Mesodermal cell (in vitro differentiated cells): ENCODE results near the gene AP5Z1.

Experiments
- H3K27ac ChIP-seq: 2 replicates; pipeline ENCODE4 v1.7.0; 2013; ENCODE audit warnings: mild to moderate bottlenecking, low read depth, low read length, moderate library complexity; ENCODE audit not compliant: severe bottlenecking
- H3K36me3 ChIP-seq: 2 replicates; pipeline ENCODE4 v1.7.1; 2013; ENCODE audit warnings: mild to moderate bottlenecking, low read length, moderate library complexity; ENCODE audit not compliant: control insufficient read depth, insufficient read depth
- H3K4me1 ChIP-seq: one replicate; pipeline ENCODE4 v1.7.1; 2013; ENCODE audit warnings: mild to moderate bottlenecking, low read length; ENCODE audit not compliant: insufficient read depth, control insufficient read depth, poor library complexity, severe bottlenecking
- H3K4me3 ChIP-seq: 2 replicates; pipeline ENCODE4 v1.7.0; 2013; ENCODE audit warnings: low read length, control low read depth, mild to moderate bottlenecking; ENCODE audit not compliant: insufficient read depth, poor library complexity, severe bottlenecking; ENCODE audit errors: extremely low read depth
- H3K9me3 ChIP-seq: 2 replicates; pipeline ENCODE4 v1.7.1; 2013; ENCODE audit warnings: mild to moderate bottlenecking, low read length, moderate library complexity; ENCODE audit not compliant: control insufficient read depth
- WGBS, 2 experiments: methylation state at CpG; one replicate each; pipeline ENCODE4 v1.1.5; 2013; ENCODE audit warnings: missing lambda C conversion rate in 2 of 2; ENCODE audit not compliant: insufficient coverage in 2 of 2; 5-methylcytosine and 5-hydroxymethylcytosine counted together

AP5Z1 gene

DNA sequence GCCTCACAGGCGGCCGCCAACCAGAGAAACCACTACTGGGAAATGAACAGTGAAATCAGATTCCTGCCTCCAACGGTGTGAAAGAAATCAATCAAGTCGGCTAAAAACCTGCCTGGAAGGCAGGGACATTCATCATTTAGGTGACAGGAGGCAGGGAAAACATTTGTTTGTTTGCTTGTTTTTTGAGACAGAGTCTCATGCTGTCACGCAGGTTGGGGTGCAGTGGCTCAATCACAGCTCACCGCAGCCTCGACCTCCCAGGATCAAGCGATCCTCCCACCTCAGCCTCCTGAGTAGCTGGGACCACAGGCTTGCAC, 30.5 kb downstream of the AP5Z1 start:
- no peaks in the 10 kb centered on the region for H3K4me1 ChIP-seq
- no peak overlapping the region for H3K4me3 ChIP-seq
- no peaks in the 10 kb centered on the region for H3K36me3 ChIP-seq
- no peaks in the 10 kb centered on the region for H3K9me3 ChIP-seq
- WGBS, 2 experiments = 76 to 90% methylated on average over 8 of the region's 8 CpGs
- no peak overlapping the region for H3K27ac ChIP-seq

DNA sequence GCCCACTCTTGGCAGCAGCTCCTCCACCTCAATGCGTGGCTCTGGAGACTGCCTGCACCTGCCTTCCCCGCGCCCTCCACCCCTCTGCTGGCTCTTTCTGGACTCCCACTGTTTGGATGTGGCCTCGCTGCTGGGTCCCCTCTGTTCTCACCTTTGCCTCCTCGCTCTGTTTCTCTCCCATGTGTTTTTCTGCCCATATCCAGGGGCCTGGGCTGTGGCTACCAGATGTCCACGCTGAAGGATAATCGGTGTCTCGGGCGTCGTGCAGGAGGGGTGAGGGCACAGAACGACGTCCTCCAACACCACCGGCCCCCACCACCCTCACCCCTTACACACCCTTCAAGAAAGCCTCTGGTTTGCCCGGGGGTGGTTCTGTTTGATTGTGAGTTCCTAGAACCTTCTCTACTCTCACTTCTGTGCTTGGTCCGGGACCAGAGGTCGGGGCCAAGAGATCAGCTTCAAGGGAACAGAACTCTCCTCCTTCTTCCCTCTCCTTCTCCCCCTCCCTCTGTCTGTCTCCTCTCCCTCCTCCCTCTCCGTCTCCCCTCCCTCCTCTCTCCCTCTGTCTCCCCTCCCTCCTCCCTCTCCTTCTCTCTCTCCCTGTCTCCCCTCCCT, 31.7 kb downstream of the AP5Z1 start:
- H3K36me3 ChIP-seq = no peaks in the 10 kb centered on the region
- WGBS, 2 experiments = 83 to 87% methylated on average over 12 to 16 of the region's 17 CpGs
- no peak overlapping the region for H3K4me3 ChIP-seq
- no peaks in the 10 kb centered on the region for H3K9me3 ChIP-seq
- H3K4me1 ChIP-seq = no peaks in the 10 kb centered on the region
- H3K27ac ChIP-seq = no peak overlapping the region

DNA sequence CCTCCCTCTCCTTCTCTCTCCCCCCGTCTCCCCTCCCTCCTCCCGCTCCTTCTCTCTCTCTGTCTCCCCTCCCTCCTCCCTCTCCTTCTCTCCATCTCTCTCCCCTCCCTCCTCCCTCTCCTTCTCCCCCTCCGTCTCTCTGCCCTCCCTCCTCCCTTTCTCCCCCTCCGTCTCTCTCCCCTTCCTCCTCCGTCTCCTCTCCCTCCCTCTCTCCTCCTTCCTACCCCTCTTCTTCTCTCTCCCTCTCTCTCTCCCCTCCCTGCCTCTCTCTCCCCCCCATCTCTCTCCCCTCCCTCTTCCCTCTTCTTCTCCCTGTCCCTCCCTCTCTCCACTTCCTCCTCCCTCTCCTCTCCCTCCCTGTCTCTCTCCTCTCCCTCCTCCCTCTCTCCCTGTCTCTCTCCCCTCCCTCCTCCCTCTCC, 32.2 kb downstream of the AP5Z1 start:
- 53 to 56% methylated on average over 2 of the region's 5 CpGs for WGBS, 2 experiments
- Histone ChIP-seq H3K9me3 (no peaks in the 10 kb centered on the region), H3K4me1 (no peaks in the 10 kb centered on the region), H3K27ac (no peak overlapping the region), H3K36me3 (no peaks in the 10 kb centered on the region), H3K4me3 (no peak overlapping the region)

DNA sequence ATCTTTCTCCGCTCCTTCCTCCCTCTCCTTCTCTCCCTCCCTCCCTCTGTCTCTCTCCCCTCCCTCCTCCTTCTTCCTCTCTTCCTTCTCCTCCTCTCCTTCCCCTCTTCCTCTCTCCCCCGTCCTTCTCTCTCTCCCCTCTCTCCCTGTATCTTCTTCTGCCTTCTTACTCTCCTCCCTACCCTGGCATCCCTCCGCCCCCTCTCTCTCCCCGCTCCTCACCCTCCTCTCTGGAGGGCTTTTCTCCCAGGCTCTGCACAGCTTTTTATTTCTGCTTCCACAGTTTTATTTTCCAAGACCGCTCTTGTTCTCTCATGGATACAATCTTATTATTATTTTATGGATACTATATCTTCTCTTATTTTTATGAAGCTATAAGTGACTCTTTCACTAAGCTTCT, 32.6 kb downstream of the AP5Z1 start:
- Histone ChIP-seq H3K36me3 (no peaks in the 10 kb centered on the region), H3K9me3 (no peaks in the 10 kb centered on the region), H3K4me1 (no peaks in the 10 kb centered on the region), H3K27ac (no peak overlapping the region), H3K4me3 (no peak overlapping the region)
- WGBS, 2 experiments = 70 to 93% methylated on average over 2 to 4 of the region's 5 CpGs

DNA sequence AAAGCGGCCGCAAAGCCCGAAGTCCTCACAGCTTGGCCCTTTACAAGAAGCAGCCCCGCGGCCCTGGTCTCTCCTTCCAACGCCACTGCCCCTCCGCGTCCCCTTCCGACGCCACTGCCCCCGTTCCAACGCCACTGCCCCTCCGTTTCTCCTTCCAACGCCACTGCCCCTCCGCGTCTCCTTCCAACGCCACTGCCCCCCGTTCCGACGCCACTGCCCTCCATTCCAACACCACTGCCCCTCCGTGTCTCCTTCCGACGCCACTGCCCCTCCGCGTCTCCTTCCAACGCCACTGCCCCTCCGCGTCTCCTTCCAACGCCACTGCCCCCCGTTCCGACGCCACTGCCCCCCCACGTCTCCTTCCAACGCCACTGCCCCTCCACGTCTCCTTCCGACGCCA, 33.1 kb downstream of the AP5Z1 start:
- WGBS, 2 experiments = 91 to 95% methylated on average over 16 to 20 of the region's 37 CpGs
- H3K4me1 ChIP-seq = no peaks in the 10 kb centered on the region

DNA sequence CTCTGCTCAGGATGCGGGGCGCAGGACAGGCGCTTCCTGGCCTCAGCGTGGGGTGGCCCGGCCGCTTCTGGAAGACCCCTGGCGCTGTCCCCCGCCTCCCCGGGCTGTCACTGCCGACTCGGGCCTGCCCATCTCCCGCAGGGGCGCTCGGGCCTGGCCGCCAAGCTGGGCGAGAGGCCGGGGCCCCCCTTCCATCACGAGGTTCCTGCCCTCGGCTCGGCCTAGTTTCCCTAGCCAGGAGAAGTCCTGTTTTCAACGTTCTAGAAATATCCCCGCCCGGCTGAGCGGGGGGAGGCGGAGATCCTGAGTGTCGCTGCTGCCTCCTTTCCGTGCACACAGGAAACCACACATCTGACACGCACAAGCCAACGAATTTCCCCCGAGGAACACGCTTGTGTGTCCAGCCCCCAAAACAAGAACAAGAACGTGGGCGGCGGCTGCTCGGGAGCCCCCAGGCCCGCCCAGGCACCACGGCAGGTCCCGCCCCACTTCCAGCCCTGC, 33.7 kb downstream of the AP5Z1 start:
- Histone ChIP-seq H3K27ac (no peak overlapping the region), H3K4me1 (no peaks in the 10 kb centered on the region), H3K36me3 (no peaks in the 10 kb centered on the region), H3K4me3 (no peak overlapping the region), H3K9me3 (no peaks in the 10 kb centered on the region)
- 92 to 96% methylated on average over 36 to 37 of the region's 38 CpGs for WGBS, 2 experiments

More for the DNA sequence above, 33.1 kb downstream of the AP5Z1 start:
- H3K9me3 ChIP-seq = no peaks in the 10 kb centered on the region
- no peak overlapping the region for H3K4me3 ChIP-seq
- H3K36me3 ChIP-seq = no peaks in the 10 kb centered on the region
- no peak overlapping the region for H3K27ac ChIP-seq

DNA sequence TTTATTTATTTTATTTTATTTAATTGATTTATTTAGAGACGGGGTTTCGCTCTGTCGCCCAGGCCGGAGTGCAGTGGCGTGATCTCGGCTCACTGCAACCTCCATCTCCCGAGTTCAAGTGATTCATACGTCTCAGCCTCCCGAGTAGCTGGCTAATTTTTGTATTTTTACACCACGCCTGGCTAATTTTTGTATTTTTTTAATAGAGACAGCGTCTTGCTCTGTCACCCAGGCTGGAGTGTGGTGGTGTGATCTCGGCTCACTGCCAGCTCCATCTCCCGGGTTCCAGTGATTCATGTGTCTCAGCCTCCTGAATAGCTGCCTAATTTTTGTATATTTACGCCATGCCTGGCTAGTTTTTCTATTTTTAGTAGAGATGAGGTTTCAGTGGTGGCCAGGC, 34.2 kb downstream of the AP5Z1 start:
- WGBS, 2 experiments = 93 to 97% methylated on average over 13 to 14 of the region's 14 CpGs
- no peaks in the 10 kb centered on the region for H3K36me3 ChIP-seq
- H3K9me3 ChIP-seq = no peaks in the 10 kb centered on the region
- H3K4me3 ChIP-seq = no peak overlapping the region
- no peak overlapping the region for H3K27ac ChIP-seq
- no peaks in the 10 kb centered on the region for H3K4me1 ChIP-seq

DNA sequence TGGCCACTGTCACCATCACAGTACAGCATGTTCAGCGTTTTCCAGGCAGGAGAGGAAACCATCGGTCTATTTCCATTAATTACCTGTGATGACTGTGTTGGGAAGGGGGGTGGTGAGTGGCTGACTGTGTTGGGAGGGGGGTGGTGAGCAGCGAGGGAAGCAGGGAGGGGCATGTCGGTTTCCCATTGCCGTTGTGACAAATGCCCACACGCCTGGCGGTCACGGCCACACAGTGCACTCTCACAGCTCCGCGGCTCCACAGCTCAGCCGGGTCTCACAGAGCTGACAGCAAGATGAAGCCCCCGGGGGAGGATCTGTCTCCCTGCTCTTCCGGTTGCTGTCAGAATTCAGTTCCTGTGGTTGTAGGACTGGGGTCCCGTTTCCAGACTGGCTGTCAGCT, 39.0 kb downstream of the AP5Z1 start:
- Histone ChIP-seq H3K27ac (no peak overlapping the region), H3K4me1 (no peaks in the 10 kb centered on the region), H3K36me3 (no peaks in the 10 kb centered on the region), H3K4me3 (no peak overlapping the region), H3K9me3 (no peaks in the 10 kb centered on the region)
- WGBS, 2 experiments = 87 to 89% methylated on average over 13 to 14 of the region's 14 CpGs

DNA sequence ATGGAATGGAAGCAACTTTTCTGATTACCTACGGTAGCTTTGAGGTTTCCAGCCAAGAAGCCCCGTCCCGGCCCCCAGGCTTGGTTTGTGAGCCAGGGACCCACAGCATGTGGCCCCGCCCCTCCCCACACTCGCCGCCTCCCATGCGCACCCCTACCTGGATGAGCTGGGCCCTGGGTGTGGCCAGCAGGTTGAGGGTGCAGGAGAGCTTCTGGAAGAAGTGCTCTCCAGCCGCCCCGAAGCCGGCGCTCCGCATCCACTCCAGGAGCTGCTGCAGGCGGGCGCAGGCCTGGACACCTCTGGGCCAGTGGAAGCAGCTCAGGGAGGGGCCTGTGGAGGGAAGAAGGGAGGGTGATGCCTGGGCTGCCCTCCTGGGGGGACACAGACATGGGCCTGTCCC, 39.7 kb downstream of the AP5Z1 start:
- Histone ChIP-seq H3K9me3 (no peaks in the 10 kb centered on the region), H3K27ac (no peak overlapping the region), H3K36me3 (no peaks in the 10 kb centered on the region), H3K4me3 (no peak overlapping the region), H3K4me1 (no peaks in the 10 kb centered on the region)
- WGBS, 2 experiments = 94 to 99% methylated on average over 4 to 13 of the region's 14 CpGs

DNA sequence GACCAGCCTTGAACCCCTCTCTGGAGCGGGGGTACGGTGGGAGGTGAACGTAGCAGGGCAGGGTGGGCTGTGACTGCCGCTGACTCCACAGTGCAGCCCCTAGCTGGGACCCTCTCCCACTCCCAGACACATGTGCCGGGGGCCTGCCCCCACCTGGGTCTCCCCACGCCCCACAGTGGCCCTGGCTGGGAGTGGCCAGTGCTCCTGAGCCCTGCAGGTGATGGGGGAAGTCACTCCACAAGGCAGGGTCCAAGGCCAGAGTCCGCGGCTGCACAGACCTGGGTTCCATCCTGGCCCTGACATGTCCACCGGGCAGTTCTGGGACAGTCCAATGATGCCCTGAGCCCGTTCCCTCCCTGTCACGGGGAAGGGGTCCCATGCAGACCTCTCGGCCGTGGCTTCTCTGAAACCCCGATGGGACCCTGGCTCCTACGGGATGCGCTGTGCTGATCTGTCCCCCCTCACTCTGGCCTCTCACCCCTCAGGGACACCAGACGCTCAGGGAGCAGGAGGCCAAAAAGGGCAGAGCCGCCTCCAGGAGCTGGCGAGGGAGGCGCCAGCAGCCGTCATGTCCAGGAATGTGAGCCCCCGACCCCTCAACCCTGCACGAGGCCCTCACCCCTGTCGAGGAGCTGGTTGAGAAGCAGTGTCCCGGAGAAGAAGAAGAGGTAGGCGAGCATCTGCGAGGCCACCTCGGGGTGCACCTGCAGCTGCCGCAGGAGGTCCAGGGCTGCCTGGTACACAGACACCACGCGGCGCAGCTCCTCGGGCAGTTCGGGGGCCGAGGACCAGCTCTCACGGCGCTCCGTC, 40.4 kb downstream of the AP5Z1 start:
- WGBS, 2 experiments = 90 to 94% methylated on average over 33 to 36 of the region's 38 CpGs
- Histone ChIP-seq H3K36me3 (no peaks in the 10 kb centered on the region), H3K27ac (no peak overlapping the region), H3K4me1 (no peaks in the 10 kb centered on the region), H3K9me3 (no peaks in the 10 kb centered on the region), H3K4me3 (no peak overlapping the region)
